DOHH2 (cell line): Measurements from ENCODE around the gene CD3G.

ENCODE experiments used
- H3F3A ChIP-seq: fragments of 200-600 bp; sonication (generic), shearing (Covaris generic); 2 replicates; pipeline ENCODE4 v1.6.0; 2016; ENCODE audit warnings: antibody characterized with exemption, mild to moderate bottlenecking; ENCODE audit not compliant: control insufficient read depth, insufficient read depth
- H3K27ac ChIP-seq: fragments of 200-600 bp; sonication (generic); 2 replicates; pipeline ENCODE4 v1.5.1; 2014; ENCODE audit warnings: low read depth, mild to moderate bottlenecking, low read length, moderate library complexity
- H3K27me3 ChIP-seq: fragments of 200-600 bp; sonication (generic); 2 replicates; pipeline ENCODE4 v1.6.1; 2014; ENCODE audit warnings: mild to moderate bottlenecking, low read length, mixed read lengths; ENCODE audit not compliant: control insufficient read depth
- H3K36me3 ChIP-seq: fragments of 200-600 bp; sonication (generic); 2 replicates; pipeline ENCODE4 v1.6.1; 2014; ENCODE audit warnings: mild to moderate bottlenecking, low read length, moderate library complexity, mixed read lengths; ENCODE audit not compliant: control insufficient read depth
- H3K4me1 ChIP-seq: fragments of 200-600 bp; sonication (generic); 2 replicates; pipeline ENCODE4 v1.6.1; 2014; ENCODE audit warnings: mild to moderate bottlenecking, low read length, mixed read lengths; ENCODE audit not compliant: control insufficient read depth
- H3K4me2 ChIP-seq: fragments of 200-600 bp; sonication (generic); 2 replicates; pipeline ENCODE4 v1.6.0; 2014; ENCODE audit warnings: mild to moderate bottlenecking, low read length, moderate library complexity
- H3K4me3 ChIP-seq: fragments of 200-600 bp; sonication (generic); 2 replicates; pipeline ENCODE4 v1.5.1; 2014; ENCODE audit warnings: mild to moderate bottlenecking, low read length, mixed read lengths
- H3K79me2 ChIP-seq: fragments of 200-600 bp; sonication (generic); 2 replicates; pipeline ENCODE4 v1.6.1; 2014; ENCODE audit warnings: mild to moderate bottlenecking, low read length, mixed read lengths; ENCODE audit not compliant: control insufficient read depth
- H3K9me2 ChIP-seq: fragments of 200-600 bp; sonication (generic); replicated peaks from 2 replicates; pipeline ENCODE4 v1.6.1; 2014; ENCODE audit warnings: mild to moderate bottlenecking, low read length, mixed read lengths; ENCODE audit not compliant: control insufficient read depth
- H3K9me3 ChIP-seq: fragments of 200-600 bp; sonication (generic); 2 replicates; pipeline ENCODE4 v1.6.1; 2014; ENCODE audit warnings: antibody characterized with exemption, low read length, mixed read lengths; ENCODE audit not compliant: control insufficient read depth, insufficient read depth
- H4K20me1 ChIP-seq: fragments of 200-600 bp; sonication (generic); 2 replicates; pipeline ENCODE4 v1.6.0; 2014; ENCODE audit warnings: low read depth, mild to moderate bottlenecking, antibody characterized with exemption, low read length, moderate library complexity; ENCODE audit not compliant: control insufficient read depth, insufficient read depth
- CTCF ChIP-seq: fragments of 200-600 bp; sonication (generic); IDR thresholded peaks from one replicate; pipeline ENCODE4 v1.5.1; 2014; ENCODE audit warnings: antibody characterized with exemption, mild to moderate bottlenecking, low read depth, low read length; ENCODE audit not compliant: poor library complexity, severe bottlenecking
- EZH2phosphoT487 ChIP-seq: fragments of 200-600 bp; sonication (generic); IDR thresholded peaks from 2 replicates; pipeline ENCODE4 v1.6.1; 2017; ENCODE audit warnings: borderline replicate concordance, mild to moderate bottlenecking, antibody characterized with exemption, low read length, moderate library complexity, mixed read lengths

Gene CD3G

DNA sequence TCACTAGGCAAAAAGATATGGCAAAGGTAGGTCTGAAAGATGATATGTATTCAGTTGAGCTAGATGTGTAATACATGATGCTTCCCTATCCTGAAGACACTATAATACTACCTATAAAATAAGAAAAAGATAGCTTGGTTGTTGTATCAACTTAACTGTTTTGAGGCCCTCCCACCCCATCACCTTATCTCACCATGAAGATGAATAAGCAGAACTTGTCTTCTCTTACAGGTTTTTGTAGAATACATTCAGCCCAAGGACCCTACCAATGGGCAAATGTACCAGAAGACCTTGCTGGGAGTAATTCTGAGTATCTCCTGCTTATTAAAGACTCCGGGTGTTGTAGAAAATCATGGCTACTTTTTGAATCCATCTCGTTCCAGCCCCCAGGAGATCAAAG is 29.1 kb downstream of the CD3G start:
- no peak overlapping the region for H3K4me3 ChIP-seq
- peaks cover 84% of the 10 kb centered on the region for H3K36me3 ChIP-seq
- no peaks in the 10 kb centered on the region for H3F3A ChIP-seq
- H3K4me2 ChIP-seq: no peak overlapping the region
- H3K27ac ChIP-seq: no peak overlapping the region
- H3K4me1 ChIP-seq: no peaks in the 10 kb centered on the region
- no peaks in the 10 kb centered on the region for H3K9me2 ChIP-seq
- H3K9me3 ChIP-seq: no peaks in the 10 kb centered on the region
- TF ChIP-seq CTCF: no peak
- TF ChIP-seq EZH2phosphoT487: no peak
- no peaks in the 10 kb centered on the region for H3K27me3 ChIP-seq
- no peaks in the 10 kb centered on the region for H4K20me1 ChIP-seq
- H3K79me2 ChIP-seq: no peaks in the 10 kb centered on the region

DNA sequence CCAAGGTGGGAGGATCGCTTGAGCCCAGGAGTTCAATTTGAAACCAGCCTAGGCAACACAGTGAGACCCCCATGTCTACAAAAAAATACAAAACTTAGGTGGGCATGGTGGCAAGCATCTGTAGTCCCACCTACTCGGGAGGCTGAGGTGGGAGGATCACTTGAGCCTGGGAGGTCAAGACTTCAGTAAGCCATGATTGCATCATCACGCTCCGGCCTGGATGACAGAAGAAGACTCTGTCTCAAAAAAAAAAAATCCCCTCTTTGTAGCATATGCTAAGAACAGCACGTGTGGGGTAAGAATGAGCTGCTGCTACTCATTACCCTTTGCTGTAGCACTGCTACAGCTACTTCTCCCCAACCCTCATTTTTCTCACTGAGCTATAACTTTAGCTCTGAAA is 29.7 kb downstream of the CD3G start:
- H3K36me3 ChIP-seq: peaks cover 82% of the 10 kb centered on the region
- H3K9me2 ChIP-seq: no peaks in the 10 kb centered on the region
- no peaks in the 10 kb centered on the region for H3F3A ChIP-seq
- H4K20me1 ChIP-seq: no peaks in the 10 kb centered on the region
- no peak overlapping the region for H3K4me2 ChIP-seq
- no peak overlapping the region for H3K4me3 ChIP-seq
- no peak overlapping the region for H3K27ac ChIP-seq
- no peaks in the 10 kb centered on the region for H3K27me3 ChIP-seq
- H3K9me3 ChIP-seq: no peaks in the 10 kb centered on the region
- no peak for TF ChIP-seq CTCF
- no peak for TF ChIP-seq EZH2phosphoT487
- no peaks in the 10 kb centered on the region for H3K79me2 ChIP-seq
- no peaks in the 10 kb centered on the region for H3K4me1 ChIP-seq

- H3K9me3 ChIP-seq: no peaks in the 10 kb centered on the region
- H3K4me3 ChIP-seq: no peak overlapping the region
- H3F3A ChIP-seq: no peaks in the 10 kb centered on the region
- H3K9me2 ChIP-seq: no peaks in the 10 kb centered on the region
- no peak overlapping the region for H3K4me2 ChIP-seq
- H3K36me3 ChIP-seq: peaks cover 83% of the 10 kb centered on the region
- no peaks in the 10 kb centered on the region for H3K79me2 ChIP-seq
- H3K27ac ChIP-seq: no peak overlapping the region
- no peak for TF ChIP-seq EZH2phosphoT487
- no peaks in the 10 kb centered on the region for H3K27me3 ChIP-seq
- no peaks in the 10 kb centered on the region for H3K4me1 ChIP-seq
- H4K20me1 ChIP-seq: no peaks in the 10 kb centered on the region
Measured at GRCh38 chr11:118374729-118375128, 30.6 kb downstream of the CD3G start.

DNA sequence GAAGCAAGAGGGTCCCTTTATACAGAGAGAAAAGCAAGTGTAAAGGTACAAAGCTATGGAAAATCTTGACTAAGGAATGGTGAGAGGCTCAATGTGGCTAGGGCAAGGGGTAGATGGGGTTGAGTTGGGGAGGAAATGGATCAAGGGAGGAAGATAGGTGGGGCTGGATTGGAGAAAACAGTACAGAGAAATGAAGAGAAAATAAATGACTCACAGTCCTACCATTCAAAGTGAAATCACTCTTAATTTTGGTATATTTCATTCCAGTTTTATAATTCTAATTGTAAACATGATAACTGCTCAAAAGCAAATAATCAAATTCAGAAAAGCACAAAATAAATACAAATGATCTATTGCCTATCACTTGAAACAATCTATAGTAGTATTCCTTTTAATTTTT is 31.8 kb downstream of the CD3G start:
- Histone ChIP-seq H3K79me2 (no peaks in the 10 kb centered on the region), H3K27ac (no peak overlapping the region), H3K4me3 (no peak overlapping the region), H3K27me3 (no peaks in the 10 kb centered on the region), H3K9me2 (no peaks in the 10 kb centered on the region), H3F3A (no peaks in the 10 kb centered on the region), H3K9me3 (no peaks in the 10 kb centered on the region), H3K4me1 (no peaks in the 10 kb centered on the region), H3K36me3 (peaks cover 80% of the 10 kb centered on the region), H3K4me2 (no peak overlapping the region), H4K20me1 (no peaks in the 10 kb centered on the region)
- no peak for TF ChIP-seq EZH2phosphoT487
- no peak for TF ChIP-seq CTCF
